GM23338 (cell line): ENCODE data around the gene LPP.

Experiments used
- CREB1 ChIP-seq: fragments of 250-450 bp; sonication (Bioruptor Pico); IDR thresholded peaks from 2 replicates; pipeline ENCODE4 v1.5.0; 2020; ENCODE audit warnings: low read depth, mild to moderate bottlenecking, moderate library complexity
- CTCF ChIP-seq, 2 experiments: fragments of 200-600 bp in 1 of 2; sonication (generic) in 1 of 2; conservative IDR thresholded peaks; 2 replicates each; pipeline versions ENCODE4 v1.5.1 to v1.6.1; 2016 to 2017; ENCODE audit warnings: antibody characterized with exemption in 2 of 2, low read depth in 2 of 2, mild to moderate bottlenecking in 2 of 2, moderate library complexity in 1 of 2
- ETS1 ChIP-seq: IDR thresholded peaks from 2 replicates; pipeline ENCODE4 v1.6.1; 2016; ENCODE audit warnings: antibody characterized with exemption
- EZH2 ChIP-seq: fragments of 200-600 bp; sonication (generic); IDR thresholded peaks from one replicate; pipeline ENCODE4 v1.8.0; 2017; ENCODE audit warnings: antibody characterized with exemption, mild to moderate bottlenecking, low read depth; ENCODE audit not compliant: unreplicated experiment
- EZH2phosphoT487 ChIP-seq: fragments of 200-600 bp; sonication (generic); IDR thresholded peaks from one replicate; pipeline ENCODE4 v1.8.1; 2018; ENCODE audit warnings: antibody characterized with exemption; ENCODE audit not compliant: unreplicated experiment
- JUNB ChIP-seq: IDR thresholded peaks from one replicate; pipeline ENCODE4 v1.6.1; 2016; ENCODE audit warnings: antibody characterized with exemption; ENCODE audit not compliant: unreplicated experiment
- POLR2AphosphoS5 ChIP-seq: IDR thresholded peaks from 2 replicates; pipeline ENCODE4 v1.6.1; 2016; ENCODE audit warnings: antibody characterized with exemption, low read depth
- REST ChIP-seq: IDR thresholded peaks from one replicate; pipeline ENCODE4 v1.6.1; 2018; ENCODE audit warnings: antibody characterized with exemption; ENCODE audit not compliant: unreplicated experiment
- STAT1 ChIP-seq: IDR thresholded peaks from one replicate; pipeline ENCODE4 v1.6.1; 2016; ENCODE audit warnings: antibody characterized with exemption; ENCODE audit not compliant: unreplicated experiment
- ZNF114 ChIP-seq: fragments of 250-450 bp; sonication (Bioruptor Pico); IDR thresholded peaks from 2 replicates; pipeline ENCODE4 v1.5.0; 2020; ENCODE audit warnings: mild to moderate bottlenecking, moderate library complexity
- ZNF331 ChIP-seq: fragments of 250-450 bp; sonication (Bioruptor Pico); IDR thresholded peaks from 2 replicates; pipeline ENCODE4 v1.5.0; 2020; ENCODE audit warnings: low read depth, mild to moderate bottlenecking, moderate library complexity

GRCh38 chr3:188305220-188305619, 151.3 kb downstream of the LPP start:
- no peak for TF ChIP-seq POLR2AphosphoS5
- no peak for TF ChIP-seq REST
- no peak for TF ChIP-seq CTCF (conservative IDR thresholded peaks at IDR 0.05; ENCODE audit: low read depth in 2 of 2)
- TF ChIP-seq EZH2phosphoT487: no peak
- no peak for TF ChIP-seq EZH2
- no peak for TF ChIP-seq ETS1
- no peak for TF ChIP-seq CREB1
- no peak for TF ChIP-seq JUNB
- no peak for TF ChIP-seq ZNF114 (CRISPR knock-in tag)
- TF ChIP-seq STAT1: no peak
- TF ChIP-seq ZNF331: no peak
